ENCODE measurements around the gene CAMSAP2. TPM values are rescaled to one million over a fixed set of nuclear protein-coding genes. Genes with fewer than 3 reads are reported as not detected.
A peak's percentile ranks its signal among the peaks of the same experiment; 100 is the strongest.

The CAMSAP2 gene
- polyA plus RNA-seq, 1 donor from 2014 or later, result 0.06 TPM

- Mint-ChIP-seq H3K9me3 (no peaks in the 10 kb centered on the region), H3K4me3 (no peak overlapping the region), H3K36me3 (peaks cover 3% of the 10 kb centered on the region), H3K27ac (no peak overlapping the region), H3K27me3 (peaks cover 1% of the 10 kb centered on the region), H3K4me1 (no peaks in the 10 kb centered on the region)
Measured at GRCh38 chr1:200836213-200836612, 97.5 kb downstream of the CAMSAP2 start.

GRCh38 chr1:200837931-200838571, 99.4 kb downstream of the CAMSAP2 start:
- H3K36me3 Mint-ChIP-seq, result peaks cover 3% of the 10 kb centered on the region
- H3K4me3 Mint-ChIP-seq, result no peak overlapping the region
- H3K27ac Mint-ChIP-seq, result no peak overlapping the region
- no peaks in the 10 kb centered on the region for H3K9me3 Mint-ChIP-seq
- H3K27me3 Mint-ChIP-seq, result no peaks in the 10 kb centered on the region
- no peaks in the 10 kb centered on the region for H3K4me1 Mint-ChIP-seq

GRCh38 chr1:200838676-200839445, 100.2 kb downstream of the CAMSAP2 start:
- no peaks in the 10 kb centered on the region for H3K27me3 Mint-ChIP-seq
- peaks cover 2% of the 10 kb centered on the region for H3K36me3 Mint-ChIP-seq
- no peak overlapping the region for H3K27ac Mint-ChIP-seq
- H3K4me1 Mint-ChIP-seq, result no peaks in the 10 kb centered on the region
- H3K9me3 Mint-ChIP-seq, result no peaks in the 10 kb centered on the region
- H3K4me3 Mint-ChIP-seq, result no peak overlapping the region

- H3K27ac Mint-ChIP-seq, result no peak overlapping the region
- no peaks in the 10 kb centered on the region for H3K27me3 Mint-ChIP-seq
- no peaks in the 10 kb centered on the region for H3K9me3 Mint-ChIP-seq
- no peak overlapping the region for H3K4me3 Mint-ChIP-seq
- peaks cover 2% of the 10 kb centered on the region for H3K36me3 Mint-ChIP-seq
- peaks cover 0 to 3% (median 0%) of the 10 kb centered on the region in 3 donors for H3K4me1 Mint-ChIP-seq
Measured at GRCh38 chr1:200845360-200845759, 106.7 kb downstream of the CAMSAP2 start.

GRCh38 chr1:200846398-200846797, 107.7 kb downstream of the CAMSAP2 start:
- no peaks in the 10 kb centered on the region for H3K9me3 Mint-ChIP-seq
- H3K36me3 Mint-ChIP-seq, result peaks cover 2% of the 10 kb centered on the region
- H3K4me3 Mint-ChIP-seq, result no peak overlapping the region
- no peak overlapping the region for H3K27ac Mint-ChIP-seq
- H3K27me3 Mint-ChIP-seq, result no peaks in the 10 kb centered on the region
- peaks cover 0 to 5% (median 0%) of the 10 kb centered on the region in 3 donors for H3K4me1 Mint-ChIP-seq

GRCh38 chr1:200849430-200849829, 110.7 kb downstream of the CAMSAP2 start:
- Mint-ChIP-seq H3K4me1 (peaks cover 0 to 5% (median 0%) of the 10 kb centered on the region in 3 donors), H3K27ac (peak overlapping the region in 1 of 3 donors; percentile 40), H3K27me3 (no peaks in the 10 kb centered on the region), H3K36me3 (peaks cover 2% of the 10 kb centered on the region), H3K9me3 (no peaks in the 10 kb centered on the region), H3K4me3 (no peak overlapping the region)

- Mint-ChIP-seq H3K27me3 (no peaks in the 10 kb centered on the region), H3K27ac (no peak overlapping the region), H3K36me3 (peaks cover 2% of the 10 kb centered on the region), H3K4me3 (no peak overlapping the region), H3K9me3 (no peaks in the 10 kb centered on the region), H3K4me1 (peaks cover 0 to 5% (median 0%) of the 10 kb centered on the region in 3 donors)
Measured at GRCh38 chr1:200850554-200850953, 111.9 kb downstream of the CAMSAP2 start.

GRCh38 chr1:200856716-200857357, 118.1 kb downstream of the CAMSAP2 start:
- Mint-ChIP-seq H3K27ac (no peak overlapping the region), H3K27me3 (no peaks in the 10 kb centered on the region), H3K36me3 (no peaks in the 10 kb centered on the region), H3K4me3 (no peak overlapping the region), H3K9me3 (no peaks in the 10 kb centered on the region), H3K4me1 (peaks cover 0 to 5% (median 0%) of the 10 kb centered on the region in 3 donors)

- H3K27me3 Mint-ChIP-seq, result no peaks in the 10 kb centered on the region
- H3K27ac Mint-ChIP-seq, result no peak overlapping the region
- H3K4me1 Mint-ChIP-seq, result peaks cover 8 to 12% (median 9%) of the 10 kb centered on the region in 3 donors
- no peaks in the 10 kb centered on the region for H3K36me3 Mint-ChIP-seq
- H3K4me3 Mint-ChIP-seq, result no peak overlapping the region
- H3K9me3 Mint-ChIP-seq, result no peaks in the 10 kb centered on the region
Measured at GRCh38 chr1:200857804-200858203, 119.1 kb downstream of the CAMSAP2 start.

GRCh38 chr1:200861937-200862647, 123.4 kb downstream of the CAMSAP2 start:
- no peaks in the 10 kb centered on the region for H3K27me3 Mint-ChIP-seq
- H3K27ac Mint-ChIP-seq, result peak overlapping the region; percentile 47 to 87 (median 75)
- H3K4me1 Mint-ChIP-seq, result peaks cover 26 to 39% (median 35%) of the 10 kb centered on the region in 3 donors
- H3K4me3 Mint-ChIP-seq, result peak overlapping the region in 3 of 4 donors; percentile 3 to 75 (median 52)
- no peaks in the 10 kb centered on the region for H3K9me3 Mint-ChIP-seq
- no peaks in the 10 kb centered on the region for H3K36me3 Mint-ChIP-seq

- Mint-ChIP-seq H3K27ac (peak overlapping the region; percentile 47 to 87 (median 75)), H3K9me3 (no peaks in the 10 kb centered on the region), H3K36me3 (no peaks in the 10 kb centered on the region), H3K4me3 (peak overlapping the region; percentile 38 to 85 (median 68)), H3K27me3 (no peaks in the 10 kb centered on the region), H3K4me1 (peaks cover 32 to 45% (median 42%) of the 10 kb centered on the region in 3 donors)
Measured at GRCh38 chr1:200862713-200863415, 124.2 kb downstream of the CAMSAP2 start.

- Mint-ChIP-seq H3K27ac (peak overlapping the region in 1 of 3 donors; percentile 33), H3K27me3 (no peaks in the 10 kb centered on the region), H3K36me3 (no peaks in the 10 kb centered on the region), H3K4me1 (peaks cover 50 to 60% (median 53%) of the 10 kb centered on the region in 3 donors), H3K9me3 (no peaks in the 10 kb centered on the region), H3K4me3 (peak overlapping the region in 1 of 4 donors; percentile 24)
Measured at GRCh38 chr1:200866116-200866515, 127.4 kb downstream of the CAMSAP2 start.

- peaks cover 55 to 64% (median 57%) of the 10 kb centered on the region in 3 donors for H3K4me1 Mint-ChIP-seq
Measured at GRCh38 chr1:200866521-200866920, 127.8 kb downstream of the CAMSAP2 start.

More at GRCh38 chr1:200866521-200866920, 127.8 kb downstream of the CAMSAP2 start:
- Mint-ChIP-seq H3K36me3 (no peaks in the 10 kb centered on the region), H3K9me3 (no peaks in the 10 kb centered on the region), H3K27ac (peak overlapping the region in 1 of 3 donors; percentile 33), H3K27me3 (no peaks in the 10 kb centered on the region), H3K4me3 (peak overlapping the region in 1 of 4 donors; percentile 24)

All from IgD-negative memory B cell (primary cell).